GM12872 (cell line): ENCODE data around the gene BARD1.

Source experiments
- CTCF ChIP-seq: IDR thresholded peaks from 3 replicates; pipeline ENCODE4 v1.5.1; 2011; ENCODE audit warnings: low read depth, mild to moderate bottlenecking, low read length, moderate library complexity; ENCODE audit not compliant: insufficient read depth

Gene BARD1

GRCh38 chr2:214730800-214731407 is 78.6 kb downstream of the BARD1 start:
- no peak for TF ChIP-seq CTCF

GRCh38 chr2:214730248-214730647 is 79.2 kb downstream of the BARD1 start:
- TF ChIP-seq CTCF = no peak

- no peak for TF ChIP-seq CTCF
Measured at GRCh38 chr2:214724741-214725140, 84.7 kb downstream of the BARD1 start.

- no peak for TF ChIP-seq CTCF
Measured at GRCh38 chr2:214716811-214717560, 92.5 kb downstream of the BARD1 start.

GRCh38 chr2:214715025-214715424 is 94.5 kb downstream of the BARD1 start:
- TF ChIP-seq CTCF = no peak

GRCh38 chr2:214713080-214713830 is 96.2 kb downstream of the BARD1 start:
- TF ChIP-seq CTCF = no peak

- TF ChIP-seq CTCF = no peak
Measured at GRCh38 chr2:214710729-214711128, 98.8 kb downstream of the BARD1 start.
